H1 (cell line): ENCODE results near the gene HERC3. TPM values are rescaled to one million over a fixed set of nuclear protein-coding genes. Genes with fewer than 3 reads are reported as not detected.

Source experiments
- CTCF ChIA-PET: fragments of 300-600 bp; sonication (Branson Sonifier 250); formaldehyde crosslinking; loops from one replicate; lab custom pipeline; 2021; ENCODE audit not compliant: partially characterized antibody; lab: Charles Lee
- POLR2A ChIA-PET: fragments of 300-600 bp; sonication (Branson Sonifier 250); formaldehyde crosslinking; loops from one replicate; lab custom pipeline; 2021; ENCODE audit warnings: inconsistent platforms; ENCODE audit not compliant: partially characterized antibody; lab: Charles Lee
- DNase-seq, 2 experiments: peaks; one replicate each; pipeline versions ENCODE4 v3.0.0 to v3.0.0-alpha.2; 2010 to 2022; ENCODE audit warnings: low spot score in 2 of 2, low read depth in 1 of 2, mixed read lengths in 1 of 2
- FAIRE-seq: peaks from 2 replicates; lab custom pipeline; 2011; peaks lifted over from hg19 to GRCh38; lab: Jason Lieb, UNC
- H2AFZ ChIP-seq: 2 replicates; pipeline ENCODE4 v1.8.1; 2012; ENCODE audit warnings: low read length, inconsistent platforms
- H2AK5ac ChIP-seq: 2 replicates; pipeline ENCODE4 v1.6.1; 2013; ENCODE audit warnings: low read depth, low read length
- H2BK120ac ChIP-seq: replicated peaks from 2 replicates; pipeline ENCODE3; 2013; ENCODE audit warnings: low read depth, low read length, inconsistent platforms
- H2BK12ac ChIP-seq: 2 replicates; pipeline ENCODE4 v1.6.1; 2013; ENCODE audit warnings: low read depth, low read length
- H2BK15ac ChIP-seq: 2 replicates; pipeline ENCODE4 v1.6.1; 2013; ENCODE audit warnings: low read length
- H2BK20ac ChIP-seq: 2 replicates; pipeline ENCODE4 v1.6.1; 2013; ENCODE audit warnings: low read length
- H2BK5ac ChIP-seq: 2 replicates; pipeline ENCODE4 v1.6.1; 2013; ENCODE audit warnings: low read depth, low read length
- H3K14ac ChIP-seq: 2 replicates; pipeline ENCODE4 v1.6.1; 2013; ENCODE audit warnings: inconsistent platforms; ENCODE audit not compliant: insufficient read length
- H3K18ac ChIP-seq: 2 replicates; pipeline ENCODE4 v1.6.1; 2013; ENCODE audit warnings: low read length; ENCODE audit errors: extremely low read depth
- H3K23ac ChIP-seq: 2 replicates; pipeline ENCODE4 v1.6.1; 2013; ENCODE audit warnings: inconsistent platforms; ENCODE audit not compliant: insufficient read length
- H3K23me2 ChIP-seq: 2 replicates; pipeline ENCODE4 v1.6.1; 2013; ENCODE audit warnings: low read depth, low read length
- H3K27ac ChIP-seq: 2 replicates; pipeline ENCODE4 v1.6.1; 2011; ENCODE audit warnings: low read depth, low read length, inconsistent platforms
- H3K27me3 ChIP-seq, 4 experiments: replicated peaks in 1 of 4; 1 replicate in 1 of 4; 2 replicates in 3 of 4; pipeline versions ENCODE4 v1.6.1 to v1.8.1; 2011 to 2013; ENCODE audit warnings: low read length in 3 of 4, mild to moderate bottlenecking in 3 of 4, inconsistent platforms in 2 of 4, mixed read lengths in 2 of 4, moderate library complexity in 1 of 4; ENCODE audit not compliant: control insufficient read depth in 3 of 4, insufficient read depth in 3 of 4; ENCODE audit errors: extremely low read depth in 1 of 4
- H3K36me3 ChIP-seq, 4 experiments: 2 replicates each; pipeline versions ENCODE4 v1.6.1 to v1.8.1; 2011 to 2013; ENCODE audit warnings: mild to moderate bottlenecking in 4 of 4, low read length in 3 of 4, moderate library complexity in 2 of 4, control low read depth in 1 of 4, inconsistent platforms in 1 of 4; ENCODE audit not compliant: insufficient read depth in 4 of 4, control insufficient read depth in 2 of 4
- H3K4ac ChIP-seq: replicated peaks from 2 replicates; pipeline ENCODE3; 2013; ENCODE audit warnings: low read length, low read depth, mixed read lengths, inconsistent platforms; ENCODE audit not compliant: insufficient read length
- H3K4me1 ChIP-seq, 4 experiments: replicated peaks in 1 of 4; 1 replicate in 1 of 4; 2 replicates in 3 of 4; pipeline versions ENCODE4 v1.6.1 to v1.8.1; 2011 to 2013; ENCODE audit warnings: low read length in 3 of 4, inconsistent platforms in 2 of 4, mixed read lengths in 1 of 4; ENCODE audit not compliant: insufficient read depth in 4 of 4, control insufficient read depth in 3 of 4
- H3K4me2 ChIP-seq, 2 experiments: 2 replicates each; pipeline versions ENCODE4 v1.6.1 to v1.8.1; 2011 to 2013; ENCODE audit warnings: low read depth in 2 of 2, low read length in 2 of 2, control low read depth in 1 of 2, inconsistent platforms in 1 of 2, mild to moderate bottlenecking in 1 of 2; ENCODE audit not compliant: insufficient read depth in 1 of 2
- H3K4me3 ChIP-seq, 4 experiments: fragments of 200-600, 300-600 bp in 1 of 4; sonication (generic), shearing (Covaris generic), sonication (Bioruptor Twin) in 1 of 4; 2 replicates each; pipeline versions ENCODE4 v1.5.1 to v1.8.1; 2011 to 2016; ENCODE audit warnings: low read length in 4 of 4, low read depth in 3 of 4, control low read depth in 2 of 4, inconsistent platforms in 2 of 4, mild to moderate bottlenecking in 2 of 4, mixed read lengths in 1 of 4, moderate library complexity in 1 of 4; ENCODE audit not compliant: insufficient read depth in 2 of 4; ENCODE audit errors: extremely low read depth in 1 of 4
- H3K56ac ChIP-seq: replicated peaks from 2 replicates; pipeline ENCODE3; 2013; ENCODE audit warnings: low read depth, mild to moderate bottlenecking, mixed read lengths, low read length, inconsistent platforms; ENCODE audit not compliant: insufficient read length
- H3K79me1 ChIP-seq: 2 replicates; pipeline ENCODE4 v1.6.1; 2013; ENCODE audit warnings: low read depth, low read length, control low read depth
- H3K79me2 ChIP-seq, 2 experiments: 2 replicates each; pipeline versions ENCODE4 v1.6.1 to v1.8.1; 2012 to 2013; ENCODE audit warnings: low read length in 2 of 2, mild to moderate bottlenecking in 2 of 2, inconsistent platforms in 1 of 2; ENCODE audit not compliant: insufficient read depth in 2 of 2, control insufficient read depth in 1 of 2
- H3K9ac ChIP-seq, 4 experiments: replicated peaks in 1 of 4; 1 replicate in 1 of 4; 2 replicates in 3 of 4; pipeline versions ENCODE4 v1.6.1 to v1.8.1; 2011 to 2013; ENCODE audit warnings: low read depth in 3 of 4, low read length in 3 of 4, control low read depth in 2 of 4, mild to moderate bottlenecking in 2 of 4, moderate library complexity in 2 of 4, inconsistent platforms in 1 of 4; ENCODE audit errors: extremely low read depth in 1 of 4
- H3K9me3 ChIP-seq, 2 experiments: 2 replicates each; pipeline versions ENCODE4 v1.6.1 to v1.8.1; 2012 to 2013; ENCODE audit warnings: mild to moderate bottlenecking in 2 of 2, moderate library complexity in 2 of 2, control low read depth in 1 of 2, inconsistent platforms in 1 of 2, low read depth in 1 of 2, low read length in 1 of 2, mixed read lengths in 1 of 2; ENCODE audit not compliant: insufficient read depth in 2 of 2
- H4K20me1 ChIP-seq, 2 experiments: replicated peaks in 1 of 2; 2 replicates each; pipeline versions ENCODE3 to v1.8.1; 2011 to 2013; ENCODE audit warnings: inconsistent platforms in 2 of 2, low read length in 2 of 2, mild to moderate bottlenecking in 1 of 2; ENCODE audit not compliant: insufficient read depth in 2 of 2, control insufficient read depth in 1 of 2
- H4K5ac ChIP-seq: 2 replicates; pipeline ENCODE4 v1.6.1; 2013; ENCODE audit warnings: low read length, low read depth, mixed read lengths, inconsistent platforms; ENCODE audit not compliant: insufficient read length
- H4K8ac ChIP-seq: 2 replicates; pipeline ENCODE4 v1.8.0; 2013; ENCODE audit warnings: mild to moderate bottlenecking, moderate library complexity, low read length, inconsistent platforms; ENCODE audit not compliant: insufficient read depth; ENCODE audit errors: extremely low read depth
- H4K91ac ChIP-seq: replicated peaks from 2 replicates; pipeline ENCODE3; 2013; ENCODE audit warnings: low read length, mixed read lengths, inconsistent platforms; ENCODE audit not compliant: insufficient read length
- CHD1 ChIP-seq: IDR thresholded peaks from 2 replicates; pipeline ENCODE4 v1.6.1; 2012; ENCODE audit warnings: low read depth, low read length, improper control_type of control experiment
- KDM4A ChIP-seq: IDR thresholded peaks from one replicate; pipeline ENCODE4 v1.7.1; 2012; ENCODE audit warnings: low read depth, mild to moderate bottlenecking, moderate library complexity, low read length, inconsistent platforms; ENCODE audit not compliant: severe bottlenecking
- SAP30 ChIP-seq: fragments of 300-600 bp; sonication (generic); IDR thresholded peaks from 2 replicates; pipeline ENCODE4 v1.7.1; 2012; ENCODE audit warnings: low read length, moderate library complexity, mild to moderate bottlenecking, inconsistent platforms; ENCODE audit not compliant: insufficient read depth, insufficient replicate concordance
- WGBS, 2 experiments: shearing (Covaris generic) in 1 of 2; methylation state at CpG; one replicate each; pipeline versions ENCODE4 v1.1.6 to v1.1.7; 2013 to 2015; ENCODE audit warnings: low lambda C conversion rate in 2 of 2, mixed read lengths in 2 of 2, inconsistent platforms in 1 of 2, low coverage in 1 of 2, missing lambda C conversion rate in 1 of 2; ENCODE audit not compliant: insufficient replicate concordance in 2 of 2, insufficient coverage in 1 of 2, insufficient read length in 1 of 2; ENCODE audit errors: extremely low coverage in 1 of 2, missing lambda C conversion rate in 1 of 2; 5-methylcytosine and 5-hydroxymethylcytosine counted together
- polyA plus RNA-seq, 7 experiments: library from polyadenylated mRNA; depleted of rRNA in 3 of 7; stranded (reverse) in 5 of 7; unstranded in 2 of 7; fragments of >200 nt in 5 of 7; fragments of 200-250 nt in 2 of 7; gene quantifications; 1 replicate in 5 of 7; 2 replicates in 1 of 7; 4 replicates in 1 of 7; pipeline versions ENCODE4 v1.2.1 to v1.2.3, GENCODE V29; 2011 to 2013; ENCODE audit warnings: missing spikeins in 2 of 7, mixed read lengths in 2 of 7
- total RNA-seq: library from RNA; stranded (reverse); fragmentation: NEBNext Ultra II Directional; extraction: Animal tissue kit (Norgen Biotek cat#: 25700); gene quantifications from 2 replicates; pipeline ENCODE4 v1.2.1, GENCODE V29; 2021

Gene HERC3
- total and polyA plus RNA-seq, 2 of the 8 experiments (the other 6 are each of a cell fraction or from before 2014, with no cell fraction given), result 1.4 to 5.7 TPM

DNA sequence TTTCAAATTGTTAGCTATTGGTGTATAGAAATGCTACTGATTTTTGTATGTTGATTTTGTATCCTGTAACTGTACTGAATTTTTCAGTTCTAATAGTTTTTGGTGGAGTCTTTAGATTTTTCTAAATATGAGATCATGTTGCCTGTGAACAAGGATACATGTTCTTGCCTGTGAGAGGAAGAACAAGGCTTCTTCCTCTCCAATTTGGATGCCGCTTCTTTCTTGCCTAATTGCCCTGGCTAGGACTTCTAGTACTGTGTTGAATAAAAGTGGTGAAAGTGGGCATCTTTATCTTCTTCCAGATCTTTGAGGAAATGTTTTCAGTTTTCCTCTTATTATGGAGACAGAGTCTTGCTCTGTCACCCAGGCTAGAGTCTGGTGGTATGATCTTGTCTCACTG is 121.5 kb downstream of the HERC3 start:
- H3K23ac ChIP-seq, result no peak overlapping the region
- H2BK20ac ChIP-seq, result no peak overlapping the region
- H2AK5ac ChIP-seq, result no peak overlapping the region
- H2BK12ac ChIP-seq, result no peak overlapping the region
- no peaks in the 10 kb centered on the region for H3K79me1 ChIP-seq
- no peak overlapping the region for H3K4me3 ChIP-seq
- H2BK15ac ChIP-seq, result no peak overlapping the region
- no peaks in the 10 kb centered on the region for H3K79me2 ChIP-seq
- POLR2A ChIA-PET, result no interaction called here
- FAIRE-seq (no peak), DNase-seq (no peak)
- H3K9ac ChIP-seq, result no peak overlapping the region
- WGBS, 2 experiments, result 100% methylated on average over 1 of the region's 1 CpG; no CpG with 5 or more reads in 1 of the 2 experiments
- H3K23me2 ChIP-seq, result no peaks in the 10 kb centered on the region
- no peaks in the 10 kb centered on the region for H4K20me1 ChIP-seq
- H3K9me3 ChIP-seq, result peaks cover 3 to 5% of the 10 kb centered on the region in 2 experiments; a peak in 2 of 4 replicates
- CTCF ChIA-PET, result interaction anchor here (1.0 to 1.2 kb wide), 2 partner anchors 13 to 310 kb away, joined by 3 read pairs; no protein-coding TSS in a partner anchor
- no peak overlapping the region for H2AFZ ChIP-seq
- no peak overlapping the region for H3K4me2 ChIP-seq
- H2BK120ac ChIP-seq, result no peak overlapping the region
- no peak overlapping the region for H3K14ac ChIP-seq
- no peak overlapping the region for H4K5ac ChIP-seq
- H3K36me3 ChIP-seq, result peaks cover 0 to 3% (median 0%) of the 10 kb centered on the region in 4 experiments; a peak in 1 of 8 replicates
- H3K56ac ChIP-seq, result no peak overlapping the region
- no peaks in the 10 kb centered on the region for H3K27me3 ChIP-seq
- H2BK5ac ChIP-seq, result no peak overlapping the region
- H3K27ac ChIP-seq, result no peak overlapping the region
- H4K8ac ChIP-seq, result no peak overlapping the region
- TF ChIP-seq SAP30, result no peak
- no peak for TF ChIP-seq CHD1
- TF ChIP-seq KDM4A, result no peak
- H3K4ac ChIP-seq, result no peak overlapping the region
- no peak overlapping the region for H3K18ac ChIP-seq
- H4K91ac ChIP-seq, result no peak overlapping the region
- H3K4me1 ChIP-seq, result no peaks in the 10 kb centered on the region
